Mucosa of gallbladder (tissue), 1 donor: ENCODE data around the gene LILRB4. TPM values are rescaled to one million over a fixed set of nuclear protein-coding genes. Genes with fewer than 3 reads are reported as not detected.
"Not testable (repeated sequence)": the region's sequence is repeated elsewhere in the genome, so short reads cannot be mapped to it uniquely, and the experiment has no call there.

Source experiments
- DNase-seq: peaks from one replicate; pipeline ENCODE4 v3.0.0-alpha.2; 2020; ENCODE audit warnings: low spot score
- total RNA-seq: library from RNA; stranded (reverse); gene quantifications from one replicate; pipeline ENCODE4 v1.2.1, GENCODE V29; 2021
- donor health status: DM: no; HTN: no; CAD: no.

The LILRB4 gene
- total RNA-seq, result 16.4 TPM

GRCh38 chr19:54662730-54663129, at the start of gene LILRB4:
LILRB4 (plus strand) TSS chr19:54662985; CDS start chr19:54663034, 49 bp downstream.
- DNase-seq, result peak; percentile 26

- DNase-seq, result no peak
These were observed 48.1 kb upstream of the LILRB4 start for GRCh38 chr19:54614726-54615125.

- DNase-seq, result no peak
These were observed 46.7 kb upstream of the LILRB4 start for GRCh38 chr19:54616057-54616456.

- DNase-seq, result no peak
These were observed 45.8 kb upstream of the LILRB4 start for GRCh38 chr19:54616821-54617560.

- DNase-seq, result no peak
These were observed 42.3 kb upstream of the LILRB4 start for GRCh38 chr19:54620464-54620863.

- no peak for DNase-seq
These were observed 40.4 kb upstream of the LILRB4 start for GRCh38 chr19:54622431-54622830.

GRCh38 chr19:54624234-54624633, 38.6 kb upstream of the LILRB4 start:
- not testable (repeated sequence) for DNase-seq

- not testable (repeated sequence) for DNase-seq
These were observed 37.7 kb upstream of the LILRB4 start for GRCh38 chr19:54624934-54625730.

GRCh38 chr19:54626757-54627156, 36.0 kb upstream of the LILRB4 start:
- DNase-seq, result no peak

- peak; percentile 26 for DNase-seq
These were observed 34.9 kb upstream of the LILRB4 start for GRCh38 chr19:54627912-54628311.

GRCh38 chr19:54630262-54630661, 32.5 kb upstream of the LILRB4 start, which contains the start of gene LILRB1:
LILRB1 (plus strand) TSS chr19:54630484; CDS start chr19:54631074, 590 bp downstream.
- not testable (repeated sequence) for DNase-seq

- no peak for DNase-seq
These were observed 32.0 kb upstream of the LILRB4 start for GRCh38 chr19:54630782-54631181.

GRCh38 chr19:54631489-54632337, 31.1 kb upstream of the LILRB4 start:
- DNase-seq, result not testable (repeated sequence)

- not testable (repeated sequence) for DNase-seq
These were observed 30.3 kb upstream of the LILRB4 start for GRCh38 chr19:54632517-54632916.

- no peak for DNase-seq
These were observed 29.4 kb upstream of the LILRB4 start for GRCh38 chr19:54633401-54633800.

GRCh38 chr19:54636081-54636480, 26.7 kb upstream of the LILRB4 start:
- DNase-seq, result not testable (repeated sequence)

GRCh38 chr19:54638683-54639082, 24.1 kb upstream of the LILRB4 start:
- no peak for DNase-seq

- DNase-seq, result not testable (repeated sequence)
These were observed 19.8 kb upstream of the LILRB4 start for GRCh38 chr19:54642953-54643352.

- DNase-seq, result not testable (repeated sequence)
These were observed 19.2 kb upstream of the LILRB4 start for GRCh38 chr19:54643583-54643982.

- peak; percentile 30 for DNase-seq
These were observed 18.7 kb upstream of the LILRB4 start for GRCh38 chr19:54644056-54644455.

GRCh38 chr19:54646331-54646841, 16.4 kb upstream of the LILRB4 start:
- no peak for DNase-seq

- no peak for DNase-seq
These were observed 14.7 kb upstream of the LILRB4 start for GRCh38 chr19:54648129-54648528.
